ENCODE measurements around the gene AHCYL1.

Gene AHCYL1

DNA sequence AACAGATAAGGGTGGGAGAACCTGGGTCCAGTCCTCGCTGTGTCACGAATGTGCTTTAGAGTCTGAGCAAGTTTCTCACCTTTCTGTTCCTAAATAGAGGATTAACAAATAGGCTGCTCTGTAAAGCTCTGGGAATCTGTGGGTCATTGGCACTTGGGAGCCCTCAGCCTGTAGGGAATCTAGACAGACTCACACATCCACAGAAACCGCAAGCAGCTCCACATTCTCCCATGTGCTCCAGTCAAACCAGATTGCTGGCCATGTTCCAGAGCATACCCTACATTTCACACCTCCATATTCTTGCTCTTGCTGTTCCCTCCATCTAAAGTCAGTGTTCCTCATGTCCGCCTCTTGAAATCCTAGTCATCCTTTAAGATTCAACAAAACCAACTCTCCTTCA lies 7.8 kb upstream of the AHCYL1 start:
- DNase-seq (ENCODE audit: low read depth in 2 of 2): no peak

GRCh38 chr1:109977225-109977624 lies 7.3 kb upstream of the AHCYL1 start:
- no peak for DNase-seq (ENCODE audit: low read depth in 2 of 2)

- DNase-seq (ENCODE audit: low read depth in 2 of 2): no peak
Measured at GRCh38 chr1:109977657-109978378, 6.7 kb upstream of the AHCYL1 start.

DNA sequence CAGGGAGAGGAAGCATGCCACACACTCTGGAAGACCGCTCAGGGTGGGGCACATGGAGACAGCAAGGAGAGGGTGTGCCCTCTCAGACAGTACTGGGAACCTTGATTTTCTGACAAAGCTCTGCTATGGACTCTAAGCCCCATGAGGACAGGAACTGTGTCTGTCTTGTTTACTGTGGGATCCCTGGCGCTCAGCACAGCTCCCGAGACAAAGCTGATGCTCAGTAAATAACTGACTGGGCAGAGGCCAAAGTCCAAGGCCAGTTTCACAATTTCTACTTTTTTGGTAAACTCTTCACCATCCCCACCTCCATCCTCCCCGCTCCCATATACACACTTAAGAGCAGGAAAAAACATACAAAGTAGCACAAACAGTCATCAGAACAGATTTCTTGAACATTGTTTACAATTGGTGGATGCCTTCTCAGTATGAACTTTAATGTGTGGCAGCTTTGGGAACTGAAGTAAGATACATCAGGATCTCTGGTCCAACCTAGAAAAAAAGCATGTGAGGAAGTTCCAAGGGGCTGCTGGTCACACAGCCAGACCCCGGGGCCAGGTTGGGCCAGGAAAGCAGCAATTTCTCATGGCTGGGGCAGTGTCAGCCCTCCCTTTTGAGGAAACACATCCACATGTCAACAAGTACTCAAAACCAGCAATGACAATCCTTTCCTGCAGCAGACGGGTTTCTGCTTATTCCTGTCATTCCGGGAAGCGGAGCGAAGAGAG lies 5.6 kb upstream of the AHCYL1 start:
- DNase-seq (ENCODE audit: low read depth in 2 of 2): no peak

- DNase-seq (ENCODE audit: low read depth in 2 of 2): no peak
Measured at GRCh38 chr1:109979489-109980091, 5.0 kb upstream of the AHCYL1 start.

- DNase-seq (ENCODE audit: low read depth in 2 of 2): no peak
Measured at GRCh38 chr1:109980324-109981003, 4.1 kb upstream of the AHCYL1 start.

DNA sequence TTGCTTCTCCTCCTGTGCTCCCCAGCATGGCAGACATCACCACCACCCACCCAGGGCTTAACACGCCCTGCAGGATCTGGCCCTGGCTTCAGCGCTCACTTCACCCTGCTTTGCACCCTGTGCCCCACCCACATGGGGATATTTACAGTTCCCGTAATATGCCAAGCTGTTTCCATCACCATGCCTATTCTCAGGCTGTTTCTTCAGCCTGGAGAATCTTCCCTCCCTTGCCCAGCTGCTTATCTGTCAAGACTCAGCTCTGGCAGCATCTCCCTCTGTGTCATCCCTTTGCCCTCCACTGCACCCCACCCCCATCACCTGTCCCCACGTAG lies 3.6 kb upstream of the AHCYL1 start:
- no peak for DNase-seq (ENCODE audit: low read depth in 2 of 2)

DNA sequence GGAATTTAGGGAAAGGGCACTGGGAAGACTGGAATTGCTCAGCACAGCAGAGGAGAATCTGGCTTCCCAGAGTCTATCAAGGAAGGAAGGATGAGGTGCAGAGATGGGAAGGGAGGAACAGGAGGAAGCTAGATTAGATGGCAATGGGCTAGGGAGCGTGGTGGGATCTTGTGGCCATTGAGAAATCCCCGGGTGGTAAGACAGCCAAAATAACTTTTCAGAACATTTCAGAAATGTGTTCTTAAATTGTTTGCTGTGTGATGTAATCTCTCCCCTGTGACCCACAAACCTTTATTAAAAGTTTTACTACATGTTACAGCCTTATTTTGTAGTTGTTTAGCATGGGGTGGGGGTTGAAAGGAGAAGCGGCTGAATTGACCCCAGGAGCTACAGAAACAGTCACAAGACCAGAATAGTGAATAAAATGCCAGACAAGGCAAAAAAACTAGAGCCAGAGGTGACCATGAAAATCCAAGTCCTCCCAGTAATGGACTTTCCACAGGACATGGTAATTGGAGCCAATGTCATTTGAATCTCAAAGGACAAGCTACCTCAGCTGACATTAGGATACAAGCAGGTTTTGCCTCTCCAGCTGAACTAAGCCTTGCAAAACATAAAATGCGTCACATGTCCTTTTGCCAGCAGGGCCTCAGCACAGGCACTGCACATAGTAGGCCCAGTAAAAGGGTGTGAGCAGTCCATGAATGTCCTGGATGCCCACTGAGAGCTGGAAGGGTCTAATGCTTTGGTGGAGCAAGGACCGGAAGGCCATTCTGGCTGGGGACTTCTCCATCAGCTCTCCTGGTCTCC lies 980 bp upstream of the AHCYL1 start:
- DNase-seq (ENCODE audit: low read depth in 2 of 2): no peak

- DNase-seq (ENCODE audit: low read depth in 2 of 2): no peak
Measured at GRCh38 chr1:109984190-109984455, 442 bp upstream of the AHCYL1 start.

DNA sequence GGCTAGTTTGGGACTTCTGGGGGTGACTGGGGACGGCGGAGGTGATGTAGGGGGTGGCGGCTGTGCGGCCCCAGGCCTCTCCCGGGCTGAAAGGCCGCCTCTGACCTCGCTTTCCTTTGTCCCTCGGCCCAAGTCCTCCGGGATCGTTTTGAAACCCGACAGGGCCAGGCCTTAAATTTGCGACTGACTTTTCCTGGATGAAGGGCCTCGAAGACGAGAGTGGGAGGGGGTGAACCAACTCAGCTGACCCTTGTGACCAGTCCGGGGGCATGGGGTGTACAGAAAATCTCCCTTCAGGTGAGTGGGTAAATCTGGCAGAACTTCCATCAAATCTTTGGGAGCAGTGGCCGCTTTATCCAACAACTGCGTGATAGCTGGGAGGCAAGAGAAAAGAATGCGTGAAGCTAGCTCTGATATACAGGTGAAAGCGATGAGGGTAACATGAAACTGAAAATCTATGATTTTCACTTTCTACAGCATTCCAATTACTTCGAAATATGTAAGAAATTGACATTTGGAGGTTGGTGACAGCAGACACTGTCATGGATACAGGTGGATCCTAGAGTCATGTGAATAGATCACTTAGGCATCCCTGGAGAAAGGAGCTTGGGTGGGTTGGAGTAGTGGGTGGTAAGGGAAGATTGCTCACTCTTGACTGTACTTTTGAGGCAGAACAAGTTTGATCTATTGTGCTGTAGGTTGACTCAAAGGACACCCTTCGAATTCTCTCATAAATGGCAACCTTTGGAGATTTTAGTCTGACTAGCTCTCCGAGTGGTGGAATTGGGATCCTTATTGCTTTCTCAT lies 885 bp downstream of the AHCYL1 start:
- no peak for DNase-seq (ENCODE audit: low read depth in 2 of 2)

DNA sequence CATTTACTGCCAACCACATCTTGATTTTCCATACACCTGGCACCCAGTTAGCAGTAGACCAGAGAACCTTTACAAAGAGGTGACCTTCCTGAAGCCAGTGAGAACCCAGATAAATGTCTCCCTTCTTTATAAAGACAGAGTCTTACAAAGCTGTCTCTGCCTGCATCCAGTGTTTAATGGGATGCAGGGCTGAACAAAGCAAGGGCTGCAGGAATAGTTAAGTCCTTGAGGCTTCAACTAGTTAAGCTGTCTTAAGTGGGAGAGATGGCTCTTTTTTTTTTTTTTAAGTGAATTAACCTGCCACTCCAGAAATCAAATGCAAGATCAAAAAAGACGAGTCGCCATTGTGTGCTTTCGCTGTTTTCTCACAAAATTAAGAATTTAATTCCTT lies 1.5 kb downstream of the AHCYL1 start:
- no peak for DNase-seq (ENCODE audit: low read depth in 2 of 2)

GRCh38 chr1:109988349-109988914 lies 3.9 kb downstream of the AHCYL1 start:
- DNase-seq (ENCODE audit: low read depth in 2 of 2): no peak

DNA sequence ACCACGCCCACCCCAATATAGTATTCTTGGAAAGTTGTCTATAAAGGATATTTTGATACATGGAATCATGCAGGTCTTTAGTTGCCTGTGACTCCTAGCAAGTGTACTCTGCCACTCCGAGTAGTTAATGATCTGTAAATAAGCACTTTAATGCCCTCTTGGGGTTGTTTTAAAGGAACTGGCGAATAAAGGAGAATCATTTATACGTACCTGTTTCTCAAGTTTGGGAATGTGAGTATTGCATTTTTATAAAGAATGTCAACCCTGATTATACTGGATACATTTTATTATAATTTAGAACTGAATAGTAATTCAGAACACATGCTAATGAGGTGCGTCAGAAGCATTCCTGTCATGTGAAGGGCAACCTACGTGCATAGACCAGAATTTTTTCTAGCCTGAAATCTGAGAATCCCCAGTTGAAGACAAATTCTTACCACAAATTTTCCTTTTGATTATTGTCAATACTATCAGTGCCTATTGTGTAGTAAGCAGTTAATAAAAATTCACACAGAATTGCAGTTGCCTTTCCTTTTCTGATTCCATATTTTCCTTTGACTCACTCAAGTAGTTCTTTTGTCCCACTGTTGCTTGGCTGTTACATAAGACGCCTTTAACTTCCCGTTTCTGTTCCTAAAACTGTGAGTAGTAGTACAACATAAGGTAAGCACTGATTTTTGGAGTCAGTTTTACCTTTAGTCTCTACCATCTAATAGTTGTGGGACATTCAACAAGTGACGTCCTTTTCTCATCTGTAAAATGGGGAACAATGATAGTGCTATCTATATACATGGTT lies 5.1 kb downstream of the AHCYL1 start:
- no peak for DNase-seq (ENCODE audit: low read depth in 2 of 2)

GRCh38 chr1:109990302-109990653 lies 5.7 kb downstream of the AHCYL1 start:
- DNase-seq (ENCODE audit: low read depth in 2 of 2): no peak

GRCh38 chr1:109991400-109991925 lies 6.9 kb downstream of the AHCYL1 start:
- no peak for DNase-seq (ENCODE audit: low read depth in 2 of 2)

DNA sequence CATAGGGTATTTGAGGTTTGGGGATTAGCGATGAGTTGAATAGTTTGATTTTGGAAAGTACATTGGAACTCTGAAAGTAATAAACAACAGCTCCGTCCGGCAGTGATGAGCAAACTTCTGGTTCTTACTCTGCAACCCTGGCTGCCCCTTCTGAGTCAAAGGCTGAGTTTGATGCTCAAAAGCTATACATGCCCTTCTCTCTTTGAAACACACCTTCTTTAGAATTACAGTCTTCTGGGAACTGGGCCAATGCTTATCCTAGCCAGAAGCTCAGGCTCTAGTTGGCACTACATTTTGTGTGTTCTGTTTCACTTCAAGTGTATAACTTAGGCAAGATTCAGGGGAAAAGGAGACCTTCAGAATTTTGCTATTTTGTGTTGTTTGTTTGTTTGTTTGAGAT lies 9.3 kb downstream of the AHCYL1 start:
- no peak for DNase-seq (ENCODE audit: low read depth in 2 of 2)

DNA sequence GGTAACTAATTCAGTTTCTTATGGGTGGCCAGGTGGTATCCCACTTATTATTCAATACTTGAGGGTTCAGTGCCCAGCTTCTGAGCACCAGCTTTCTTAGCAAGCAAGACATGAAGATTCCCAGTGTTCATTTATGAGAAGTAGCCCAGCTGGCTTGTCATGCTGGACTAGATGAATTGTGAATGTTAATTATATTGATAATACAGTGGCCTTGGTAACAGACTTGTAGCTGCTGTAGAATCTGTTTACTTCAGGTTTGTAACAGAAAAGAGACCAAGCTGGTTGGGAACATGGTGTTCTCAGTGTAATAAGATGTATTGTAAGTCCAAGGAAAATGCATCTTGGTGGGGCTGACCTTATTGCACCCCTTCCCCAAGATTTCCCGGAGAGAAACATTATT lies 10.1 kb downstream of the AHCYL1 start:
- no peak for DNase-seq (ENCODE audit: low read depth in 2 of 2)

- no peak for DNase-seq (ENCODE audit: low read depth in 2 of 2)
Measured at GRCh38 chr1:109995536-109995935, 11.0 kb downstream of the AHCYL1 start.

DNA sequence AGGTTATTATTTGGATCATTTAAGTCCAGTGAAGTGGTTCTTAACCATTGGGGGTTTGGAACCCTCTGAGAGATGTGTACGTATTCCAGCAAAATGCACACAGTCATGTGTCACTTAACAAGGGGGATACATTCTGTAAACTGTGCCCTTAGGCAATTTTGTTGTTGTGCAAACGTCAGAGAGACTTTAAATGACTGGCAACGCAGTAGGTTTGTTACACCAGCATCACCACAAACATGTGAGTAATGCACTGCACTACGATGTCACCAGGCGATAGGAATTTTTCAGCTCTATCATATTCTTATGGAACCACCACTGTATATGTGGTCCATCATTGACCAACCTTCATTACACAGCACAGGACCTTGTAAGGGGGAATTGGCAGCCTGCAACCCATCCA lies 11.9 kb downstream of the AHCYL1 start:
- no peak for DNase-seq (ENCODE audit: low read depth in 2 of 2)
